Mesendoderm (in vitro differentiated cells): ENCODE measurements around the gene MAL.

Source experiments
- DNase-seq: peaks from one replicate; pipeline ENCODE4 v3.0.0; 2013
- H2AK5ac ChIP-seq: 2 replicates; pipeline ENCODE4 v1.6.1; 2013; ENCODE audit warnings: low read length, inconsistent platforms
- H2BK120ac ChIP-seq: 2 replicates; pipeline ENCODE4 v1.6.1; 2013; ENCODE audit warnings: low read depth, mild to moderate bottlenecking, low read length, moderate library complexity, mixed read lengths
- H2BK15ac ChIP-seq: replicated peaks from 2 replicates; pipeline ENCODE4 v1.6.1; 2013; ENCODE audit warnings: low read depth, mild to moderate bottlenecking, moderate library complexity
- H2BK5ac ChIP-seq: 2 replicates; pipeline ENCODE4 v1.6.1; 2013; ENCODE audit warnings: low read length, inconsistent platforms
- H3K18ac ChIP-seq: 2 replicates; pipeline ENCODE4 v1.6.1; 2013; ENCODE audit warnings: mild to moderate bottlenecking, low read length, mixed read lengths
- H3K23ac ChIP-seq: one replicate; pipeline ENCODE4 v1.6.1; 2013; ENCODE audit warnings: low read length
- H3K27ac ChIP-seq: 2 replicates; pipeline ENCODE4 v1.5.1; 2013; ENCODE audit warnings: low read depth, mild to moderate bottlenecking, inconsistent platforms, low read length, moderate library complexity
- H3K27me3 ChIP-seq: 2 replicates; pipeline ENCODE4 v1.6.1; 2013; ENCODE audit warnings: low read length, control low read depth, mild to moderate bottlenecking, inconsistent platforms; ENCODE audit not compliant: insufficient read depth, poor library complexity
- H3K36me3 ChIP-seq: 2 replicates; pipeline ENCODE4 v1.6.1; 2013; ENCODE audit warnings: low read length, inconsistent platforms; ENCODE audit not compliant: control insufficient read depth, insufficient read depth
- H3K4ac ChIP-seq: one replicate; pipeline ENCODE4 v1.6.1; 2013; ENCODE audit warnings: low read depth, mild to moderate bottlenecking, low read length, moderate library complexity
- H3K4me1 ChIP-seq: 2 replicates; pipeline ENCODE4 v1.6.1; 2013; ENCODE audit warnings: low read depth, low read length, inconsistent platforms; ENCODE audit not compliant: control insufficient read depth
- H3K4me2 ChIP-seq: 2 replicates; pipeline ENCODE4 v1.6.1; 2013; ENCODE audit warnings: low read length
- H3K4me3 ChIP-seq: 2 replicates; pipeline ENCODE4 v1.5.1; 2013; ENCODE audit warnings: mild to moderate bottlenecking, low read length
- H3K56ac ChIP-seq: one replicate; pipeline ENCODE4 v1.6.1; 2013; ENCODE audit warnings: low read length
- H3K79me1 ChIP-seq: 2 replicates; pipeline ENCODE4 v1.6.1; 2013; ENCODE audit warnings: low read length, inconsistent platforms
- H3K79me2 ChIP-seq: 2 replicates; pipeline ENCODE4 v1.6.1; 2013; ENCODE audit warnings: mild to moderate bottlenecking, low read length; ENCODE audit not compliant: control insufficient read depth, insufficient read depth
- H3K9ac ChIP-seq: 2 replicates; pipeline ENCODE4 v1.6.1; 2013; ENCODE audit warnings: low read length, inconsistent platforms
- H4K5ac ChIP-seq: one replicate; pipeline ENCODE4 v1.6.1; 2013; ENCODE audit warnings: low read length
- H4K8ac ChIP-seq: one replicate; pipeline ENCODE4 v1.6.1; 2013; ENCODE audit warnings: low read depth, mild to moderate bottlenecking, control low read depth, low read length, moderate library complexity
- WGBS: extraction: QIAGEN DNeasy Blood & Tissue Kit; methylation state at CpG from one replicate; pipeline ENCODE4 v1.1.7; 2013; ENCODE audit warnings: low lambda C conversion rate, missing lambda C conversion rate; ENCODE audit not compliant: insufficient coverage; ENCODE audit errors: extremely low coverage; 5-methylcytosine and 5-hydroxymethylcytosine counted together

The MAL gene

DNA sequence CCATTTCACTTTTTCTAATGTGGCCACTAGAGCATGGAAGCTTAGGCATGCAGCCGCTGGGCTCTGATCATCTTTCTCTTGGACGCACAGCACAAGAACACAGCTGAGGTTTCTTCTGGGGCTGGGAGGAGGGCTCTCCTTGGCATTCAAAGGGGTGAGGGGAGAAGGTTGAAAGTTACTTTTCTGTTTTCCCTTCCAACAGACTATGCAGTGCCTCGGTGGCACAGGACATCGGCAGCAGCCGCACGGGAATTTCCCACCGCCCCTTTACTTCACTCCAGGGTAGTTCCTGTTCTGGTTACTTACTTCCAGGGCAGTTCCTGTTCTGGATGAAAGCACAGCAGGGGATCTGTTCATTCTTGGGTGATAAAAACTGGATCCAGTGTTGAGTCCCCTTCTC is 18.9 kb upstream of the MAL start:
- no peak for DNase-seq
- no peak overlapping the region for H3K18ac ChIP-seq
- WGBS = no CpG with 5 or more reads among the region's 7 CpGs
- H4K5ac ChIP-seq = no peak overlapping the region
- H4K8ac ChIP-seq = no peak overlapping the region
- no peaks in the 10 kb centered on the region for H3K27me3 ChIP-seq
- no peak overlapping the region for H3K56ac ChIP-seq
- H3K27ac ChIP-seq = no peak overlapping the region
- no peak overlapping the region for H3K4ac ChIP-seq
- no peak overlapping the region for H2BK5ac ChIP-seq
- no peak overlapping the region for H3K4me3 ChIP-seq
- no peaks in the 10 kb centered on the region for H3K79me1 ChIP-seq
- H2BK120ac ChIP-seq = no peak overlapping the region
- H2AK5ac ChIP-seq = no peak overlapping the region
- no peaks in the 10 kb centered on the region for H3K79me2 ChIP-seq
- H3K9ac ChIP-seq = no peak overlapping the region
- H3K4me1 ChIP-seq = no peaks in the 10 kb centered on the region
- H2BK15ac ChIP-seq = no peak overlapping the region
- no peaks in the 10 kb centered on the region for H3K36me3 ChIP-seq
- H3K23ac ChIP-seq = no peak overlapping the region
- no peak overlapping the region for H3K4me2 ChIP-seq

- no peak overlapping the region for H2BK15ac ChIP-seq
- H3K36me3 ChIP-seq = no peaks in the 10 kb centered on the region
- no peak overlapping the region for H3K18ac ChIP-seq
- no peak overlapping the region for H3K4me2 ChIP-seq
- no peak overlapping the region for H3K56ac ChIP-seq
- no peak overlapping the region for H3K4ac ChIP-seq
- no peak overlapping the region for H4K8ac ChIP-seq
- H3K23ac ChIP-seq = no peak overlapping the region
- H3K79me1 ChIP-seq = no peaks in the 10 kb centered on the region
- H3K4me1 ChIP-seq = no peaks in the 10 kb centered on the region
- no peak overlapping the region for H4K5ac ChIP-seq
- WGBS = no CpG with 5 or more reads among the region's 12 CpGs
- H2AK5ac ChIP-seq = no peak overlapping the region
- no peaks in the 10 kb centered on the region for H3K27me3 ChIP-seq
- H2BK5ac ChIP-seq = no peak overlapping the region
- DNase-seq = no peak
- H3K9ac ChIP-seq = no peak overlapping the region
- no peak overlapping the region for H3K4me3 ChIP-seq
- no peaks in the 10 kb centered on the region for H3K79me2 ChIP-seq
- H3K27ac ChIP-seq = no peak overlapping the region
- no peak overlapping the region for H2BK120ac ChIP-seq
These were observed 18.4 kb upstream of the MAL start for GRCh38 chr2:95007031-95007609.

DNA sequence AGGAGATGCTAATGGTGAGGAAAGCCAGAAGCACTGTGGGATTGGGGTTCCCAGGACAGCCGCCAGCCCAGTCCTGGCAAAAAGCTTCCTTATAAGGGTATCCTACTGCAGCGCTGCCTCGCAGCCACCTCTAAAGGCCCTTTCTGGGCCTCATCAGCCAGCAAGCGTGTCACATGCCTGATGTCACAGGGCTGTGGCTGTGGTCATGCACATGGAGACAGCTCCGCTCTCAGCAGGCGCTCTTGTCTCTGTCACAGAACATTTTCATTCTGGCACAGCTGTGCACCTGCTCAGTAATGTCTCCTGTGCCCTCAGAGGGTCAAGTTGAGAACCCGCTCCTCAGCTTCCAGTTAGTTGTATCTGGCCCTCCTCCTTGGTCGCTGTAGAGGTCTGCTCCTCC is 17.7 kb upstream of the MAL start:
- Histone ChIP-seq H3K27ac (no peak overlapping the region), H3K4me3 (no peak overlapping the region), H3K27me3 (no peaks in the 10 kb centered on the region), H3K4me2 (no peak overlapping the region), H3K36me3 (no peaks in the 10 kb centered on the region), H2AK5ac (no peak overlapping the region), H4K8ac (no peak overlapping the region), H2BK120ac (no peak overlapping the region), H4K5ac (no peak overlapping the region), H3K4me1 (no peaks in the 10 kb centered on the region), H3K23ac (no peak overlapping the region), H3K79me2 (no peaks in the 10 kb centered on the region), H3K18ac (no peak overlapping the region), H2BK15ac (no peak overlapping the region), H3K56ac (no peak overlapping the region), H2BK5ac (no peak overlapping the region), H3K4ac (no peak overlapping the region), H3K9ac (no peak overlapping the region), H3K79me1 (no peaks in the 10 kb centered on the region)
- no CpG with 5 or more reads among the region's 8 CpGs for WGBS
- DNase-seq = no peak

GRCh38 chr2:95008306-95008705 is 17.2 kb upstream of the MAL start:
- no peak overlapping the region for H3K18ac ChIP-seq
- no peak overlapping the region for H3K9ac ChIP-seq
- no peak overlapping the region for H3K27ac ChIP-seq

DNA sequence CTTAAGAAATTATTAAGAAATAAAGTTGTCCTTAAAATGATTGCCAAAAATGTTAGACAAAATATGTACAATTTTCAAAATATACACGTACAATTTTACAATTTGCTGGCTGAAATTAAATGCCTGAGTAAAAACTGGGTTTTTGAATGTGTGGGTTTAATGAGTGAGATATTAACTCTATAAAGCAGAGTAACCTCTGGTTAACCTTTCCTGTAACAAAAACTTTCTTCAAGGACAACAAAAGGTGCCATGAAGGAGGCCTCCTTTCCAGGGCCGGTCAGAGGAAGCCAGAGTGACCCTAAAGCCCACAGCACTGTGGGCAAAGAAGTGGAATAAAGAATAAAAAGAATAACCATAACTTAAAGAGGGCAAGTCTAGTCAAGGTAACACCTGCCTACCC is 16.5 kb upstream of the MAL start:
- Histone ChIP-seq H3K4me1 (no peaks in the 10 kb centered on the region), H2AK5ac (no peak overlapping the region), H3K9ac (no peak overlapping the region), H3K36me3 (no peaks in the 10 kb centered on the region), H3K4me3 (no peak overlapping the region), H4K5ac (no peak overlapping the region), H3K56ac (no peak overlapping the region), H4K8ac (no peak overlapping the region), H3K4ac (no peak overlapping the region), H3K23ac (no peak overlapping the region), H3K18ac (no peak overlapping the region), H3K27me3 (no peaks in the 10 kb centered on the region), H3K4me2 (no peak overlapping the region), H3K79me2 (no peaks in the 10 kb centered on the region), H3K79me1 (no peaks in the 10 kb centered on the region), H2BK120ac (no peak overlapping the region), H3K27ac (no peak overlapping the region), H2BK15ac (no peak overlapping the region), H2BK5ac (no peak overlapping the region)
- DNase-seq = no peak
- WGBS = no CpG with 5 or more reads among the region's 2 CpGs

More at GRCh38 chr2:95008306-95008705, 17.2 kb upstream of the MAL start:
- no peak overlapping the region for H2BK15ac ChIP-seq
- no peak overlapping the region for H3K4me2 ChIP-seq
- H3K79me1 ChIP-seq = no peaks in the 10 kb centered on the region
- no peaks in the 10 kb centered on the region for H3K79me2 ChIP-seq
- H3K4me1 ChIP-seq = no peaks in the 10 kb centered on the region
- no peak overlapping the region for H2AK5ac ChIP-seq
- H3K36me3 ChIP-seq = no peaks in the 10 kb centered on the region
- H4K8ac ChIP-seq = no peak overlapping the region
- DNase-seq = no peak
- no peak overlapping the region for H2BK120ac ChIP-seq
- H3K56ac ChIP-seq = no peak overlapping the region
- H3K27me3 ChIP-seq = no peaks in the 10 kb centered on the region
- H4K5ac ChIP-seq = no peak overlapping the region
- H2BK5ac ChIP-seq = no peak overlapping the region
- no peak overlapping the region for H3K23ac ChIP-seq
- H3K4me3 ChIP-seq = no peak overlapping the region
- no CpG with 5 or more reads among the region's 2 CpGs for WGBS
- H3K4ac ChIP-seq = no peak overlapping the region

DNA sequence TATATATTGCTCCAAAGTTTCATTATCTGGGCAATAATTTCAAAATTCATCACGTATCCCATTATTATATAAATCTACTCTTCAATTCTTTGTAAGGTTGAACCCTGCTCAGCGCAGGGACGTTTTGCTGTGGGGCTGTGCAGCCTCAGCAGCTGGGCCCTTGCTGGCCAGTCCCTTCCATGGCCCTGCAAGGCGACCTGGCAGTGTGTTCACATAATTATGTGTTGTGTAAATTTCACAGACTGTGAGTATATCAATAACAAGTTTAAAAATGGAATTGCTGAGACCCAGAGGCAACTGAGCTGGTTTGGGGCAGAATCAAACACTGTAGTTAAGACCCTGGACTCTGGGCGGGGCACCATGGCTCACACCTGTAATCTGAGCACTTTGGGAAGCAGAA is 16.1 kb upstream of the MAL start:
- no peak overlapping the region for H3K4me3 ChIP-seq
- H3K56ac ChIP-seq = no peak overlapping the region
- no peak overlapping the region for H3K18ac ChIP-seq
- H4K8ac ChIP-seq = no peak overlapping the region
- H2BK5ac ChIP-seq = no peak overlapping the region
- no peak overlapping the region for H2AK5ac ChIP-seq
- H3K4me1 ChIP-seq = no peaks in the 10 kb centered on the region
- WGBS = no CpG with 5 or more reads among the region's 5 CpGs
- no peak overlapping the region for H3K23ac ChIP-seq
- H3K27ac ChIP-seq = no peak overlapping the region
- no peak overlapping the region for H3K4ac ChIP-seq
- H2BK15ac ChIP-seq = no peak overlapping the region
- DNase-seq = no peak
- no peaks in the 10 kb centered on the region for H3K79me2 ChIP-seq
- no peak overlapping the region for H3K4me2 ChIP-seq
- no peak overlapping the region for H2BK120ac ChIP-seq
- H3K79me1 ChIP-seq = no peaks in the 10 kb centered on the region
- no peak overlapping the region for H3K9ac ChIP-seq
- no peak overlapping the region for H4K5ac ChIP-seq
- H3K27me3 ChIP-seq = no peaks in the 10 kb centered on the region
- H3K36me3 ChIP-seq = no peaks in the 10 kb centered on the region
